Upper lobe of right lung (tissue), 1 donor: ENCODE data around the gene ABL2. TPM values are rescaled to one million over a fixed set of nuclear protein-coding genes. Genes with fewer than 3 reads are reported as not detected.
"Not testable (repeated sequence)": the region's sequence is repeated elsewhere in the genome, so short reads cannot be mapped to it uniquely, and the experiment has no call there.

Source experiments
- ATAC-seq: fragments of 200-7000 bp; cut with Tn5 transposase; one replicate; pipeline ENCODE4 v1.9.1; 2020; ENCODE audit warnings: mild to moderate bottlenecking, moderate library complexity
- DNase-seq: peaks from one replicate; pipeline ENCODE4 v3.0.0-alpha.2; 2020
- H3K27ac ChIP-seq: fragments of 200-600 bp; one replicate; pipeline ENCODE4 v1.8.0; 2022
- H3K27me3 ChIP-seq: fragments of 200-600 bp; one replicate; pipeline ENCODE4 v1.8.0; 2022; ENCODE audit warnings: mild to moderate bottlenecking
- H3K36me3 ChIP-seq: fragments of 200-600 bp; one replicate; pipeline ENCODE4 v1.8.0; 2022
- H3K4me1 ChIP-seq: fragments of 200-600 bp; one replicate; pipeline ENCODE4 v1.8.0; 2022
- H3K4me3 ChIP-seq: fragments of 200-600 bp; one replicate; pipeline ENCODE4 v1.8.0; 2022; ENCODE audit warnings: mild to moderate bottlenecking
- H3K9me3 ChIP-seq: fragments of 200-600 bp; one replicate; pipeline ENCODE4 v1.8.0; 2022
- intact Hi-C: fragments of 100-400 bp; cut with DNase I; formaldehyde crosslinking; loops from one replicate; pipeline ENCODE4 v1.11.0; 2022
- total RNA-seq: library from RNA; stranded (reverse); fragmentation: NEBNext Ultra II Directional; extraction: Animal tissue kit (Norgen Biotek cat#: 25700); gene quantifications from one replicate; pipeline ENCODE4 v1.2.1, GENCODE V29; 2021
- TF ChIP-seq, protein P1 (sequence below): fragments of 200-600 bp; IDR thresholded peaks from one replicate; pipeline ENCODE4 v1.8.0; 2022; ENCODE audit warnings: antibody characterized with exemption
- donor health status: DM: no; HTN: yes; CAD: no; lungs with severe emphysema.

ABL2 gene
- total RNA-seq, 1 donor from 2014 or later: 32.7 TPM

DNA sequence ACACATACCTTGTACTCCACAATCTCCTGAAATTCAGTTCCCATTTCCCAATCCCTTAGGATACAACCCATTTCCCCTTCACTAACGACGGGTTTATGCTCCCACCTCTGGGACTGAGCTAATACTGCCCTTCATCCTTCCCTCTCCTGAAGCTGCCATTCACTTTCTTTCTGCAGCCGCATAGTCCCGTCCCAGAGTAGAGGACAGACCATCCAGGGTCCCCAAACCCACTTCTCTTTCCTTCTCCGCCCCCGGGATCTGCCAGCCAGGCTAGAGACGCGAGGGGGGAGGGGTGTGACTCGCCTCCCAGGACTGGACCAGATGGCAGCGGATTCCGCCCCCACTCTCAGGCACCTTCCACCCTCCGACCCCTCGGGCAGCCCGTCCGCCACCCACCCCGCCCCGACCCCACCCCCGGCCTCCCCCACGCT lies 679 bp downstream of the ABL2 start:
- intact Hi-C loops: no loop called here
- peaks cover 5% of the 10 kb centered on the region for H3K36me3 ChIP-seq
- H3K4me3 ChIP-seq: peak overlapping the region; percentile 98
- no peaks in the 10 kb centered on the region for H3K27me3 ChIP-seq
- peak overlapping the region; percentile 86 for H3K27ac ChIP-seq
- peak; percentile 74 for DNase-seq
- TF ChIP-seq, protein P1, sequence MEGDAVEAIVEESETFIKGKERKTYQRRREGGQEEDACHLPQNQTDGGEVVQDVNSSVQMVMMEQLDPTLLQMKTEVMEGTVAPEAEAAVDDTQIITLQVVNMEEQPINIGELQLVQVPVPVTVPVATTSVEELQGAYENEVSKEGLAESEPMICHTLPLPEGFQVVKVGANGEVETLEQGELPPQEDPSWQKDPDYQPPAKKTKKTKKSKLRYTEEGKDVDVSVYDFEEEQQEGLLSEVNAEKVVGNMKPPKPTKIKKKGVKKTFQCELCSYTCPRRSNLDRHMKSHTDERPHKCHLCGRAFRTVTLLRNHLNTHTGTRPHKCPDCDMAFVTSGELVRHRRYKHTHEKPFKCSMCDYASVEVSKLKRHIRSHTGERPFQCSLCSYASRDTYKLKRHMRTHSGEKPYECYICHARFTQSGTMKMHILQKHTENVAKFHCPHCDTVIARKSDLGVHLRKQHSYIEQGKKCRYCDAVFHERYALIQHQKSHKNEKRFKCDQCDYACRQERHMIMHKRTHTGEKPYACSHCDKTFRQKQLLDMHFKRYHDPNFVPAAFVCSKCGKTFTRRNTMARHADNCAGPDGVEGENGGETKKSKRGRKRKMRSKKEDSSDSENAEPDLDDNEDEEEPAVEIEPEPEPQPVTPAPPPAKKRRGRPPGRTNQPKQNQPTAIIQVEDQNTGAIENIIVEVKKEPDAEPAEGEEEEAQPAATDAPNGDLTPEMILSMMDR: no peak
- peak; percentile 73 for ATAC-seq
- H3K4me1 ChIP-seq: peaks cover 6% of the 10 kb centered on the region
- no peaks in the 10 kb centered on the region for H3K9me3 ChIP-seq

GRCh38 chr1:179226738-179227137 lies 2.7 kb downstream of the ABL2 start:
- no peaks in the 10 kb centered on the region for H3K27me3 ChIP-seq
- no peaks in the 10 kb centered on the region for H3K9me3 ChIP-seq
- H3K36me3 ChIP-seq: peaks cover 5% of the 10 kb centered on the region
- no peak for DNase-seq
- TF ChIP-seq, protein P1: no peak
- no peak for ATAC-seq
- H3K4me3 ChIP-seq: no peak overlapping the region
- H3K4me1 ChIP-seq: peaks cover 6% of the 10 kb centered on the region
- H3K27ac ChIP-seq: no peak overlapping the region
- intact Hi-C loops: no loop called here

- H3K9me3 ChIP-seq, H3K4me1 ChIP-seq, H3K27ac ChIP-seq, ATAC-seq, H3K4me3 ChIP-seq, DNase-seq, H3K27me3 ChIP-seq, H3K36me3 ChIP-seq, intact Hi-C loops: not testable (repeated sequence)
Observed at GRCh38 chr1:179224466-179224865, 5.0 kb downstream of the ABL2 start.

DNA sequence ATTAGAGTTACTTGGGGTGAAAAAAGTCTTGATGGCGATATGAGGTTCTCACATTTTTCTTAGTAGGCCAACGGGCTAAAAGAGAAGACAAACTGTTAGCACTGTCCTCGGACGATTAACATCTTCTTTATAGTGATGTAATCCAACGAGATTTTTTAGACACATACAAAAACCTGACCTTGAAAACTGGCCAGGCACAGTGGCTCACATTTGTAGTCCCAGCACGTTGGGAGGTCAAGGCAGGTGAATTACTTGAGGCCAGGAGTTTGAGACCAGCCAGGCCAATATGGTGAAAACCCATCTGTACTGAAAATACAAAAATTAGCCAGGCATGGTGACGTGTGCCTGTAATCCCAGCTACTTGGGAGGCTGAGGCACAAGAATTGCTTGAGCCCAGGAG lies 8.4 kb downstream of the ABL2 start:
- H3K4me3 ChIP-seq, ATAC-seq, intact Hi-C loops, H3K27me3 ChIP-seq, H3K9me3 ChIP-seq, H3K27ac ChIP-seq, H3K36me3 ChIP-seq, DNase-seq: not testable (repeated sequence)
- peaks cover 14% of the 10 kb centered on the region for H3K4me1 ChIP-seq

- peak overlapping the region; percentile 73 for H3K27ac ChIP-seq
- intact Hi-C loops: no loop called here
- no peak for DNase-seq
Observed at GRCh38 chr1:179217943-179218507, 11.5 kb downstream of the ABL2 start.

GRCh38 chr1:179213317-179213716 lies 16.2 kb downstream of the ABL2 start:
- H3K27me3 ChIP-seq, H3K36me3 ChIP-seq, H3K27ac ChIP-seq, ATAC-seq, H3K9me3 ChIP-seq, H3K4me1 ChIP-seq, intact Hi-C loops, H3K4me3 ChIP-seq, DNase-seq: not testable (repeated sequence)

More at GRCh38 chr1:179217943-179218507, 11.5 kb downstream of the ABL2 start:
- ATAC-seq: peak; percentile 59
- Histone ChIP-seq H3K27me3 (no peaks in the 10 kb centered on the region), H3K4me3 (no peak overlapping the region), H3K9me3 (no peaks in the 10 kb centered on the region), H3K4me1 (peaks cover 14% of the 10 kb centered on the region), H3K36me3 (no peaks in the 10 kb centered on the region)
- TF ChIP-seq, protein P1: no peak

GRCh38 chr1:179208681-179209477 lies 20.6 kb downstream of the ABL2 start:
- intact Hi-C loops: no loop called here
- H3K36me3 ChIP-seq: no peaks in the 10 kb centered on the region
- TF ChIP-seq, protein P1: no peak
- ATAC-seq: no peak
- H3K27ac ChIP-seq: no peak overlapping the region
- H3K4me1 ChIP-seq: no peaks in the 10 kb centered on the region
- H3K27me3 ChIP-seq: no peaks in the 10 kb centered on the region
- no peak for DNase-seq
- no peaks in the 10 kb centered on the region for H3K9me3 ChIP-seq
- H3K4me3 ChIP-seq: no peak overlapping the region
